Measurements from ENCODE around the gene NTRK3. TPM values are rescaled to one million over a fixed set of nuclear protein-coding genes. Genes with fewer than 3 reads are reported as not detected.
"Not testable (repeated sequence)": the region's sequence is repeated elsewhere in the genome, so short reads cannot be mapped to it uniquely, and the experiment has no call there.

The NTRK3 gene
- total RNA-seq, 1 donor from 2014 or later = under 0.01 TPM

- no peak for DNase-seq
Measured at GRCh38 chr15:87871731-87872320, 384.7 kb downstream of the NTRK3 start.

- DNase-seq = no peak
Measured at GRCh38 chr15:87871258-87871681, 385.3 kb downstream of the NTRK3 start.

- no peak for DNase-seq
Measured at GRCh38 chr15:87866961-87867360, 389.6 kb downstream of the NTRK3 start.

GRCh38 chr15:87863152-87863551 is 393.4 kb downstream of the NTRK3 start:
- no peak for DNase-seq

GRCh38 chr15:87860743-87861142 is 395.8 kb downstream of the NTRK3 start:
- DNase-seq = no peak

- DNase-seq = no peak
Measured at GRCh38 chr15:87858651-87859050, 397.9 kb downstream of the NTRK3 start.

GRCh38 chr15:87851497-87851896 is 405.0 kb downstream of the NTRK3 start:
- no peak for DNase-seq

GRCh38 chr15:87850916-87851315 is 405.6 kb downstream of the NTRK3 start:
- no peak for DNase-seq

- no peak for DNase-seq
Measured at GRCh38 chr15:87849181-87849580, 407.4 kb downstream of the NTRK3 start.

- no peak for DNase-seq
Measured at GRCh38 chr15:87848012-87848411, 408.5 kb downstream of the NTRK3 start.

- no peak for DNase-seq
Measured at GRCh38 chr15:87846746-87847145, 409.8 kb downstream of the NTRK3 start.

GRCh38 chr15:87843312-87843711 is 413.2 kb downstream of the NTRK3 start:
- DNase-seq = no peak

- DNase-seq = no peak
Measured at GRCh38 chr15:87841426-87841998, 415.0 kb downstream of the NTRK3 start.

GRCh38 chr15:87835830-87836229 is 420.7 kb downstream of the NTRK3 start:
- not testable (repeated sequence) for DNase-seq

- DNase-seq = not testable (repeated sequence)
Measured at GRCh38 chr15:87833333-87833732, 423.2 kb downstream of the NTRK3 start.

- DNase-seq = no peak
Measured at GRCh38 chr15:87829332-87830050, 427.0 kb downstream of the NTRK3 start.

GRCh38 chr15:87828608-87829007 is 427.9 kb downstream of the NTRK3 start:
- no peak for DNase-seq

- no peak for DNase-seq
Measured at GRCh38 chr15:87827131-87827530, 429.4 kb downstream of the NTRK3 start.

- DNase-seq = no peak
Measured at GRCh38 chr15:87826119-87826747, 430.3 kb downstream of the NTRK3 start.

GRCh38 chr15:87818756-87819155 is 437.8 kb downstream of the NTRK3 start:
- no peak for DNase-seq

- no peak for DNase-seq
Measured at GRCh38 chr15:87817553-87817952, 439.0 kb downstream of the NTRK3 start.

- no peak for DNase-seq
Measured at GRCh38 chr15:87816811-87817210, 439.7 kb downstream of the NTRK3 start.

GRCh38 chr15:87816016-87816415 is 440.5 kb downstream of the NTRK3 start:
- DNase-seq = no peak

All from dermis blood vessel endothelial cell (primary cell).